Measurements from ENCODE around the gene SLC25A45. TPM values are rescaled to one million over a fixed set of nuclear protein-coding genes. Genes with fewer than 3 reads are reported as not detected.
A peak's percentile ranks its signal among the peaks of the same experiment; 100 is the strongest.

Gene SLC25A45
- total and polyA plus RNA-seq, 5 donors: 5.5 to 7.7 (median 7.1) TPM

DNA sequence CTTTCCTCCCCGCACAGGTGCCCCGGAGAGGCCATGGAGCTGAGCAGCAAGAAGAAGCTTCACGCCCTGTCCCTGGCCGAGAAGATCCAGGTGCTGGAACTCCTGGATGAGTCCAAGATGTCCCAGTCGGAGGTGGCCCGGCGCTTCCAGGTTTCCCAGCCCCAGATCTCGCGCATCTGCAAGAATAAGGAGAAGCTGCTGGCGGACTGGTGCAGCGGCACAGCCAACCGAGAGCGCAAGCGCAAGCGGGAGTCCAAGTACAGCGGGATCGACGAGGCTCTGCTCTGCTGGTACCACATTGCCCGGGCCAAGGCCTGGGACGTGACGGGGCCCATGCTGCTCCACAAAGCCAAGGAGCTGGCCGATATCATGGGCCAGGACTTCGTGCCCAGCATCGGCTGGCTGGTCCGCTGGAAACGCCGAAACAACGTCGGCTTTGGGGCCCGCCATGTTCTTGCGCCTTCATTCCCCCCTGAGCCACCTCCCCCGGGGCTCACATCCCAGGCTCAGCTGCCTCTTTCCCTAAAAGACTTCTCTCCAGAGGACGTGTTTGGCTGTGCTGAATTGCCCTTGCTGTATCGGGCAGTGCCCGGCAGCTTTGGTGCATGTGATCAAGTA, 26.6 kb downstream of the SLC25A45 start:
- Histone ChIP-seq H3K27ac (ENCODE audit: low read length) (no peak overlapping the region), H3K9me3 (ENCODE audit: control insufficient read depth, low read length) (no peaks in the 10 kb centered on the region), H3K27me3 (ENCODE audit: control insufficient read depth, insufficient read depth) (no peaks in the 10 kb centered on the region), H3K4me1 (ENCODE audit: control insufficient read depth, insufficient read depth, low read length) (peaks cover 6% of the 10 kb centered on the region), H3K4me3 (ENCODE audit: low read length) (peak overlapping the region; percentile 63)
- DNase-seq: peak; percentile 57 to 82 (median 79)
- 37% methylated on average over 35 of the region's 35 CpGs for WGBS
- peak in 1 of 2 donors; percentile 2 for ATAC-seq
- intact Hi-C loops (cut with DNase I): no loop called here

GRCh38 chr11:65355013-65355775, 27.3 kb downstream of the SLC25A45 start:
- no peak overlapping the region for H3K27ac ChIP-seq (ENCODE audit: low read length)
- WGBS: 3% methylated on average over 47 of the region's 47 CpGs
- intact Hi-C loops (cut with DNase I): no loop called here
- peak in 1 of 3 donors; percentile 66 for DNase-seq
- H3K4me1 ChIP-seq (ENCODE audit: control insufficient read depth, insufficient read depth, low read length): peaks cover 6% of the 10 kb centered on the region
- ATAC-seq: peak; percentile 1 to 3
- no peaks in the 10 kb centered on the region for H3K9me3 ChIP-seq (ENCODE audit: control insufficient read depth, low read length)
- no peaks in the 10 kb centered on the region for H3K27me3 ChIP-seq (ENCODE audit: control insufficient read depth, insufficient read depth)
- peak overlapping the region; percentile 63 for H3K4me3 ChIP-seq (ENCODE audit: low read length)

GRCh38 chr11:65354265-65355012, 28.0 kb downstream of the SLC25A45 start, which contains the start of gene TIGD3:
TIGD3 (plus strand) TSS chr11:65354751; CDS start chr11:65355809, 1,058 bp downstream.
- H3K27me3 ChIP-seq (ENCODE audit: control insufficient read depth, insufficient read depth): no peaks in the 10 kb centered on the region
- no peaks in the 10 kb centered on the region for H3K9me3 ChIP-seq (ENCODE audit: control insufficient read depth, low read length)
- DNase-seq (peak; percentile 98 to 99 (median 99)), ATAC-seq (peak; percentile 95 to 96)
- H3K4me1 ChIP-seq (ENCODE audit: control insufficient read depth, insufficient read depth, low read length): peaks cover 6% of the 10 kb centered on the region
- intact Hi-C loops (cut with DNase I): no loop called here
- peak within 1 kb of the TSS; percentile 71 for H3K27ac ChIP-seq (ENCODE audit: low read length)
- H3K4me3 ChIP-seq (ENCODE audit: low read length): peak within 1 kb of the TSS; percentile 63
- under 1% methylated on average over 79 of the region's 79 CpGs for WGBS

DNA sequence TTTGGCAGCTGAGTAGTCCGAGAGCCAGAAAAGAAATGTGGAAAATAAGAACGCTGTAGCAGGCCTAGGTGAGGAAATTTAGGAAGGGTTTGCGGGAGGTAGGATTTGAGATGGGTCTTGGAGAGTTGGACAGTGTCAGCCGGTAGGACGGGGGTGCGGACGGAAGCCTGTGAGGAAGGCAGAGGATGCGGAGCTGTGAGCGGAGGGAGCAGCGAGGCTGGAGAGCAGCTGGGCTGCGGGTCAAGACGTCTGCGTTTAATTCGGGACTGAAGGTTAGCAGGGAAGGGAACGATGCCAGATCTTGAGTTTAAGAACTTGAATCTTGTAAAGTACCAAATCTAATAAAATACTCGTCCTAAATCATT, 28.6 kb downstream of the SLC25A45 start:
- 12% methylated on average over 16 of the region's 16 CpGs for WGBS
- Histone ChIP-seq H3K27ac (ENCODE audit: low read length) (peak overlapping the region; percentile 71), H3K9me3 (ENCODE audit: control insufficient read depth, low read length) (no peaks in the 10 kb centered on the region), H3K4me1 (ENCODE audit: control insufficient read depth, insufficient read depth, low read length) (peaks cover 6% of the 10 kb centered on the region), H3K4me3 (ENCODE audit: low read length) (peak overlapping the region; percentile 63), H3K27me3 (ENCODE audit: control insufficient read depth, insufficient read depth) (no peaks in the 10 kb centered on the region)
- intact Hi-C loops (cut with DNase I): no loop called here
- DNase-seq (no peak), ATAC-seq (peak; percentile 4 to 28)

- peak in 1 of 3 donors; percentile 45 for DNase-seq
- H3K9me3 ChIP-seq (ENCODE audit: control insufficient read depth, low read length): no peaks in the 10 kb centered on the region
- intact Hi-C loops (cut with DNase I): no loop called here
- no peaks in the 10 kb centered on the region for H3K27me3 ChIP-seq (ENCODE audit: control insufficient read depth, insufficient read depth)
- peaks cover 6% of the 10 kb centered on the region for H3K4me1 ChIP-seq (ENCODE audit: control insufficient read depth, insufficient read depth, low read length)
- WGBS: 82% methylated on average over 7 of the region's 7 CpGs
- no peak overlapping the region for H3K4me3 ChIP-seq (ENCODE audit: low read length)
- no peak for ATAC-seq
- no peak overlapping the region for H3K27ac ChIP-seq (ENCODE audit: low read length)
These were observed 29.1 kb downstream of the SLC25A45 start for GRCh38 chr11:65353376-65353775.

- no peaks in the 10 kb centered on the region for H3K9me3 ChIP-seq (ENCODE audit: control insufficient read depth, low read length)
- intact Hi-C loops (cut with DNase I): no loop called here
- peaks cover 6% of the 10 kb centered on the region for H3K4me1 ChIP-seq (ENCODE audit: control insufficient read depth, insufficient read depth, low read length)
- no peak overlapping the region for H3K4me3 ChIP-seq (ENCODE audit: low read length)
- ATAC-seq: no peak
- H3K27ac ChIP-seq (ENCODE audit: low read length): no peak overlapping the region
- DNase-seq: peak in 1 of 3 donors; percentile 31
- no peaks in the 10 kb centered on the region for H3K27me3 ChIP-seq (ENCODE audit: control insufficient read depth, insufficient read depth)
- WGBS: 71% methylated on average over 3 of the region's 3 CpGs
These were observed 29.7 kb downstream of the SLC25A45 start for GRCh38 chr11:65352783-65353182.

DNA sequence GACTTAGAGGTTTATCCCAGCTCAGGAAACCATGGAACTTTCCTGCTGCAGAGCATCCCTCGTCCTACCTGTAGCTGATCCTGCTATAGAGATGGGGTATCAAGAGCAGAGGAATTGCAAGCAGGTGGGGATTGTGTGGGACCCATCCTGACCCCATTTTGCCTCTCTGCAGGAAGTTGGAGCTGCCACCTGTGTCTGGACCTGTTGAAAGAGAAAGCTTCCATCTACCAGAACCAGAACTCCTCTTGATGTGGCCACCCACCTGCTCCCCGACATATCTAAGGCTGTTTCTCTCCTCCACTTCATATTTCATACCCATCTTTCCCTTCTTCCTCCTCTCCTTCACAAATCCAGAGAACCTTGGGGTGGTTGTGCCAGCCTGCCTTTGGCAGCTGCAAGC, 30.9 kb downstream of the SLC25A45 start:
- WGBS: 91% methylated on average over 2 of the region's 2 CpGs
- intact Hi-C loops (cut with DNase I): no loop called here

GRCh38 chr11:65341856-65342255, 40.6 kb downstream of the SLC25A45 start:
- ATAC-seq (no peak), DNase-seq (no peak)
- H3K4me3 ChIP-seq (ENCODE audit: low read length): no peak overlapping the region
- WGBS: 83% methylated on average over 3 of the region's 3 CpGs
- H3K9me3 ChIP-seq (ENCODE audit: control insufficient read depth, low read length): no peaks in the 10 kb centered on the region
- peaks cover 6% of the 10 kb centered on the region for H3K4me1 ChIP-seq (ENCODE audit: control insufficient read depth, insufficient read depth, low read length)
- no peaks in the 10 kb centered on the region for H3K27me3 ChIP-seq (ENCODE audit: control insufficient read depth, insufficient read depth)
- no peak overlapping the region for H3K27ac ChIP-seq (ENCODE audit: low read length)
- intact Hi-C loops (cut with DNase I): no loop called here

More for the DNA sequence above, 30.9 kb downstream of the SLC25A45 start:
- H3K9me3 ChIP-seq (ENCODE audit: control insufficient read depth, low read length): no peaks in the 10 kb centered on the region
- no peak overlapping the region for H3K4me3 ChIP-seq (ENCODE audit: low read length)
- H3K4me1 ChIP-seq (ENCODE audit: control insufficient read depth, insufficient read depth, low read length): peaks cover 6% of the 10 kb centered on the region
- ATAC-seq (no peak), DNase-seq (no peak)
- H3K27me3 ChIP-seq (ENCODE audit: control insufficient read depth, insufficient read depth): no peaks in the 10 kb centered on the region
- no peak overlapping the region for H3K27ac ChIP-seq (ENCODE audit: low read length)

GRCh38 chr11:65340226-65340625, 42.2 kb downstream of the SLC25A45 start:
- peaks cover 6% of the 10 kb centered on the region for H3K4me1 ChIP-seq (ENCODE audit: control insufficient read depth, insufficient read depth, low read length)
- no peak for ATAC-seq

DNA sequence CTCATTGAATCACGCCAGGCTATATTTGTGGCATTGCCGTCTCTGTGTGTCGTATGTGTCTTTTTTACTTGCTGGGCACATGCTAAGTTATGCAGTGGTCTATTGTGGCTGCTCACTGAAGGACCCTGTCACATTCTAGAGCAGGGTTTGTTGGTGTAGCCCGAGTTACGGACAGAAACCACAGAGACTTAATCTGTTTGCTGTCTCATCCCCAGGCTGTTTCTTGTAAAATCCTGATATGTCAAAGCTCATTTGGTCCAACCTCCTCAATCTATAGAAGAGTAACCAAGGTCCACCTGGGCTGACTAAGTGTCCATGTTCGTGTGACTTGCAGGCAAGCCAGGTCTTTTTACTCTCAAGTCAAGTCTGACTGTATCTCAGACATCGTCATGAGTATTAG, 43.8 kb downstream of the SLC25A45 start:
- ATAC-seq (no peak), DNase-seq (no peak)
- H3K9me3 ChIP-seq (ENCODE audit: control insufficient read depth, low read length): no peaks in the 10 kb centered on the region
- no peaks in the 10 kb centered on the region for H3K27me3 ChIP-seq (ENCODE audit: control insufficient read depth, insufficient read depth)
- no peak overlapping the region for H3K4me3 ChIP-seq (ENCODE audit: low read length)
- 82% methylated on average over 7 of the region's 7 CpGs for WGBS
- peaks cover 6% of the 10 kb centered on the region for H3K4me1 ChIP-seq (ENCODE audit: control insufficient read depth, insufficient read depth, low read length)
- no peak overlapping the region for H3K27ac ChIP-seq (ENCODE audit: low read length)
- intact Hi-C loops (cut with DNase I): no loop called here

More at GRCh38 chr11:65340226-65340625, 42.2 kb downstream of the SLC25A45 start:
- 90% methylated on average over 11 of the region's 11 CpGs for WGBS
- intact Hi-C loops (cut with DNase I): no loop called here
- H3K4me3 ChIP-seq (ENCODE audit: low read length): no peak overlapping the region
- no peak for DNase-seq
- no peak overlapping the region for H3K27ac ChIP-seq (ENCODE audit: low read length)
- no peaks in the 10 kb centered on the region for H3K27me3 ChIP-seq (ENCODE audit: control insufficient read depth, insufficient read depth)
- no peaks in the 10 kb centered on the region for H3K9me3 ChIP-seq (ENCODE audit: control insufficient read depth, low read length)

All from right cardiac atrium (tissue), 5 donors.